Activated CD8-positive, alpha-beta memory T cell treated with anti-CD3 and anti-CD28 coated beads for 4 hours (primary cell): ENCODE results near the gene LYPD1.
"Not testable (repeated sequence)": the region's sequence is repeated elsewhere in the genome, so short reads cannot be mapped to it uniquely, and the experiment has no call there.

Experiments
- DNase-seq, 2 donors: peaks; one replicate each; pipeline ENCODE4 v3.0.0-alpha.2; 2020; ENCODE audit warnings: low read depth in 2 of 2

Gene LYPD1

GRCh38 chr2:132669908-132670495 lies at the start of gene LYPD1:
LYPD1 (minus strand) TSS chr2:132670205; CDS start chr2:132669932, 273 bp downstream.
- DNase-seq, result no peak

- no peak for DNase-seq
Measured at GRCh38 chr2:132719480-132719879, 49.5 kb upstream of the LYPD1 start.

- DNase-seq, result no peak
Measured at GRCh38 chr2:132716954-132717353, 46.9 kb upstream of the LYPD1 start.

GRCh38 chr2:132715386-132716351 lies 45.7 kb upstream of the LYPD1 start:
- DNase-seq, result no peak

- no peak for DNase-seq
Measured at GRCh38 chr2:132703396-132703795, 33.4 kb upstream of the LYPD1 start.

GRCh38 chr2:132701810-132702209 lies 31.8 kb upstream of the LYPD1 start:
- DNase-seq, result no peak

- not testable (repeated sequence) for DNase-seq
Measured at GRCh38 chr2:132699802-132700201, 29.8 kb upstream of the LYPD1 start.

GRCh38 chr2:132698347-132698746 lies 28.3 kb upstream of the LYPD1 start:
- DNase-seq, result not testable (repeated sequence)

- DNase-seq, result no peak
Measured at GRCh38 chr2:132697556-132698205, 27.7 kb upstream of the LYPD1 start.

GRCh38 chr2:132692816-132693215 lies 22.8 kb upstream of the LYPD1 start:
- DNase-seq, result no peak

- DNase-seq, result no peak
Measured at GRCh38 chr2:132691556-132691955, 21.6 kb upstream of the LYPD1 start.

GRCh38 chr2:132690664-132691303 lies 20.8 kb upstream of the LYPD1 start:
- no peak for DNase-seq

- no peak for DNase-seq
Measured at GRCh38 chr2:132681766-132682165, 11.8 kb upstream of the LYPD1 start.

GRCh38 chr2:132680544-132680943 lies 10.5 kb upstream of the LYPD1 start:
- no peak for DNase-seq

- no peak for DNase-seq
Measured at GRCh38 chr2:132678483-132678882, 8.5 kb upstream of the LYPD1 start.

GRCh38 chr2:132677661-132678060 lies 7.7 kb upstream of the LYPD1 start:
- DNase-seq, result no peak

GRCh38 chr2:132676999-132677398 lies 7.0 kb upstream of the LYPD1 start:
- DNase-seq, result no peak

- DNase-seq, result no peak
Measured at GRCh38 chr2:132671151-132671835, 1.3 kb upstream of the LYPD1 start.

- DNase-seq, result no peak
Measured at GRCh38 chr2:132670496-132671150, 618 bp upstream of the LYPD1 start.

- no peak for DNase-seq
Measured at GRCh38 chr2:132668987-132669907, 758 bp downstream of the LYPD1 start.
